HepG2 (cell line): ENCODE results near the gene ACOT13. TPM values are rescaled to one million over a fixed set of nuclear protein-coding genes. Genes with fewer than 3 reads are reported as not detected.

Source experiments
- BHLHE40 ChIP-seq: IDR thresholded peaks from 2 replicates; pipeline ENCODE4 v1.6.1; 2011; ENCODE audit warnings: low read length, improper control_type of control experiment
- HNRNPLL ChIP-seq: fragments of 200-400 bp; formaldehyde crosslinking; IDR thresholded peaks from 2 replicates; pipeline ENCODE4 v1.6.1; 2017; ENCODE audit warnings: mild to moderate bottlenecking, low read depth, low read length; ENCODE audit not compliant: poor library complexity, severe bottlenecking
- POLR2AphosphoS2 ChIP-seq: IDR thresholded peaks from 2 replicates; pipeline ENCODE4 v1.6.1; 2011; ENCODE audit warnings: low read depth, low read length, improper control_type of control experiment
- POLR2G ChIP-seq: fragments of 200-400 bp; formaldehyde crosslinking; IDR thresholded peaks from 2 replicates; pipeline ENCODE4 v1.6.1; 2018; ENCODE audit warnings: mild to moderate bottlenecking, low read depth, low read length, moderate library complexity
- RARA ChIP-seq: IDR thresholded peaks from 2 replicates; pipeline ENCODE4 v1.6.1; 2016; ENCODE audit warnings: missing genetic modification reagents, missing compliant biosample characterization
- RARG ChIP-seq: sonication (generic); formaldehyde crosslinking; IDR thresholded peaks from 2 replicates; pipeline ENCODE4 v1.4.0; 2020; ENCODE audit warnings: low read depth, mild to moderate bottlenecking, missing genetic modification reagents
- SPEN ChIP-seq: sonication (generic); formaldehyde crosslinking; IDR thresholded peaks from 2 replicates; pipeline ENCODE4 v1.5.1; 2020; ENCODE audit warnings: low read depth, mild to moderate bottlenecking, missing genetic modification reagents
- ZC3H13 ChIP-seq: sonication (generic); formaldehyde crosslinking; IDR thresholded peaks from 2 replicates; pipeline ENCODE4 v1.8.1; 2023; ENCODE audit warnings: mild to moderate bottlenecking, missing genetic modification reagents, moderate library complexity
- ZFP37 ChIP-seq: sonication (generic); formaldehyde crosslinking; IDR thresholded peaks from 2 replicates; pipeline ENCODE4 v1.4.0; 2020; ENCODE audit warnings: missing genetic modification reagents, borderline replicate concordance
- ZKSCAN1 ChIP-seq: fragments of 150-350 bp; IDR thresholded peaks from 2 replicates; pipeline ENCODE4 v1.6.1; 2014; ENCODE audit warnings: low read length
- ZNF136 ChIP-seq: sonication (generic); formaldehyde crosslinking; IDR thresholded peaks from 2 replicates; pipeline ENCODE4 v1.8.1; 2022; ENCODE audit warnings: low read depth, mild to moderate bottlenecking, moderate library complexity, missing genetic modification reagents
- ZNF570 ChIP-seq: sonication (generic); formaldehyde crosslinking; IDR thresholded peaks from 2 replicates; pipeline ENCODE4 v1.4.0; 2020; ENCODE audit warnings: mild to moderate bottlenecking, missing genetic modification reagents, borderline replicate concordance
- ZSCAN20 ChIP-seq: sonication (generic); formaldehyde crosslinking; IDR thresholded peaks from 2 replicates; pipeline ENCODE4 v1.4.0; 2020; ENCODE audit warnings: missing genetic modification reagents, mild to moderate bottlenecking, borderline replicate concordance
- polyA plus RNA-seq, 8 experiments: library from polyadenylated mRNA; depleted of rRNA in 3 of 8; stranded (reverse) in 7 of 8; unstranded in 1 of 8; fragments of >200 nt; fragmentation: Illumina TruSeq in 4 of 8; extraction: Trizol in 4 of 8; gene quantifications; 2 replicates each; pipeline versions ENCODE4 v1.2.1 to v1.2.3, GENCODE V29; 2011 to 2016; ENCODE audit warnings: low read depth in 4 of 8, missing spikeins in 1 of 8, mixed read lengths in 1 of 8; ENCODE audit not compliant: insufficient read depth in 1 of 8
- total RNA-seq, 5 experiments: library from RNA; depleted of rRNA; stranded (reverse); fragments of >200 nt; fragmentation: Illumina TruSeq; extraction: Trizol; gene quantifications; 2 replicates each; pipeline ENCODE4 v1.2.3, GENCODE V29; 2016; ENCODE audit warnings: low read depth in 1 of 5
- TF ChIP-seq, protein P1 (sequence below): sonication (generic); formaldehyde crosslinking; IDR thresholded peaks from 2 replicates; pipeline ENCODE4 v1.5.0; 2020; ENCODE audit warnings: mild to moderate bottlenecking, missing genetic modification reagents
- TF ChIP-seq, protein P2 (sequence below): sonication (generic); formaldehyde crosslinking; IDR thresholded peaks from 2 replicates; pipeline ENCODE4 v1.5.0; 2020; ENCODE audit warnings: missing genetic modification reagents
- TF ChIP-seq, protein P3 (sequence below): sonication (generic); formaldehyde crosslinking; conservative IDR thresholded peaks from 2 replicates; pipeline ENCODE4 v1.8.0; 2022; ENCODE audit warnings: missing genetic modification reagents
- TF ChIP-seq, protein P4 (sequence below): sonication (generic); formaldehyde crosslinking; IDR thresholded peaks from 2 replicates; pipeline ENCODE4 v1.4.0; 2020; ENCODE audit warnings: missing genetic modification reagents
- TF ChIP-seq, protein P5 (sequence below): sonication (generic); formaldehyde crosslinking; IDR thresholded peaks from 2 replicates; pipeline ENCODE4 v1.8.0; 2022; ENCODE audit warnings: mild to moderate bottlenecking, missing genetic modification reagents, moderate library complexity
- TF ChIP-seq, protein P6 (sequence below): sonication (generic); formaldehyde crosslinking; IDR thresholded peaks from 2 replicates; pipeline ENCODE4 v1.8.1; 2023; ENCODE audit warnings: missing genetic modification reagents, inconsistent platforms, borderline replicate concordance

ACOT13 gene
- total and polyA plus RNA-seq, 2 of the 13 experiments (the other 11 are each of a cell fraction or from before 2014, with no cell fraction given): 31.5 to 45.1 TPM

DNA sequence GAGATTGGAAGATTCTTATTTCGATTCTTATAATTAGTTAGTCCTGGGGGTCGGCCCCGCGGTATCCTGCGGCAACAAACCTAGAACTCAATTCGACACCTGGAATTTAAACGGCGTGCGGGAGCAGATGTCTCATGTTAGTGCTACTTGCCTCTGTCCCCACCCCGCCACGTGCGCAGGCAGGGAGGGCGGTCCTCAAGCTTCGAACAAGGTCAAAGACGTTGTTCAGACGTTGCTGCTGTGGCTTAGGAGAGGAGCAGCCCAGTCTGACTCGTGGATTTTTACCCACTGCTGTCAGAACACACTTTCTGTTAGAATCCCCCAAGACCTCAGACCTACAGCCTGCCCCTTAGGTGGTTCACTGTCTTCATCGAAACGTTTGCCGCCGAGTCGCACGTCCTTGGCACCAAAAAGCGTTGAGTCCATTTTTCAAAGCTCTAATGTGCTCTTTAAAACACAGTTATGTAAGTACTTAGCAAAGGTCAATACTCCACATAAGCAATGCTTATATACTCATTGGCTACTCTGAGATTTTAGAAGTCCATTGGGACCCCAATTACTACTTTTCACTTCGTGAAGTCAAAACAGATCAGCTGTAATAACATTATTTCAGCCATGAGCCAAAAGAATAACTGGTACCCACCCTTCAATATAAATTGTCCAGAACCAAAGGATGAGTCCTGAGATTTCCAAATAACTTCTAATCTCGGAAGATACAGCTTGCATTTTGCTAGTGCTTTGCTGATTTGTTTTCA lies 54.8 kb downstream of the ACOT13 start (continued):
- TF ChIP-seq, protein P1, sequence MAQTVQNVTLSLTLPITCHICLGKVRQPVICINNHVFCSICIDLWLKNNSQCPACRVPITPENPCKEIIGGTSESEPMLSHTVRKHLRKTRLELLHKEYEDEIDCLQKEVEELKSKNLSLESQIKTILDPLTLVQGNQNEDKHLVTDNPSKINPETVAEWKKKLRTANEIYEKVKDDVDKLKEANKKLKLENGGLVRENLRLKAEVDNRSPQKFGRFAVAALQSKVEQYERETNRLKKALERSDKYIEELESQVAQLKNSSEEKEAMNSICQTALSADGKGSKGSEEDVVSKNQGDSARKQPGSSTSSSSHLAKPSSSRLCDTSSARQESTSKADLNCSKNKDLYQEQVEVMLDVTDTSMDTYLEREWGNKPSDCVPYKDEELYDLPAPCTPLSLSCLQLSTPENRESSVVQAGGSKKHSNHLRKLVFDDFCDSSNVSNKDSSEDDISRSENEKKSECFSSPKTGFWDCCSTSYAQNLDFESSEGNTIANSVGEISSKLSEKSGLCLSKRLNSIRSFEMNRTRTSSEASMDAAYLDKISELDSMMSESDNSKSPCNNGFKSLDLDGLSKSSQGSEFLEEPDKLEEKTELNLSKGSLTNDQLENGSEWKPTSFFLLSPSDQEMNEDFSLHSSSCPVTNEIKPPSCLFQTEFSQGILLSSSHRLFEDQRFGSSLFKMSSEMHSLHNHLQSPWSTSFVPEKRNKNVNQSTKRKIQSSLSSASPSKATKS: no peak
- TF ChIP-seq ZSCAN20 (CRISPR knock-in tag) (no peak), RARG (no peak), POLR2G (peak; percentile 97), POLR2AphosphoS2 (peak; percentile 45; the same call in 1 of the 2 replicates), RARA (CRISPR knock-in tag) (peak; percentile 38; the same call in 1 of the 2 replicates), SPEN (CRISPR knock-in tag) (peak; percentile 26; the same call in 1 of the 2 replicates), ZC3H13 (CRISPR knock-in tag) (peak; percentile 75), BHLHE40 (peak; percentile 92), ZKSCAN1 (no peak), ZNF136 (CRISPR knock-in tag) (peak; percentile 9; the same call in 1 of the 2 replicates), ZNF570 (CRISPR knock-in tag) (no peak), ZFP37 (CRISPR knock-in tag) (peak; percentile 67; the same call in 1 of the 2 replicates), HNRNPLL (peak; percentile 73)
- TF ChIP-seq, protein P2, sequence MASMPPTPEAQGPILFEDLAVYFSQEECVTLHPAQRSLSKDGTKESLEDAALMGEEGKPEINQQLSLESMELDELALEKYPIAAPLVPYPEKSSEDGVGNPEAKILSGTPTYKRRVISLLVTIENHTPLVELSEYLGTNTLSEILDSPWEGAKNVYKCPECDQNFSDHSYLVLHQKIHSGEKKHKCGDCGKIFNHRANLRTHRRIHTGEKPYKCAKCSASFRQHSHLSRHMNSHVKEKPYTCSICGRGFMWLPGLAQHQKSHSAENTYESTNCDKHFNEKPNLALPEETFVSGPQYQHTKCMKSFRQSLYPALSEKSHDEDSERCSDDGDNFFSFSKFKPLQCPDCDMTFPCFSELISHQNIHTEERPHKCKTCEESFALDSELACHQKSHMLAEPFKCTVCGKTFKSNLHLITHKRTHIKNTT: no peak
- TF ChIP-seq, protein P3, sequence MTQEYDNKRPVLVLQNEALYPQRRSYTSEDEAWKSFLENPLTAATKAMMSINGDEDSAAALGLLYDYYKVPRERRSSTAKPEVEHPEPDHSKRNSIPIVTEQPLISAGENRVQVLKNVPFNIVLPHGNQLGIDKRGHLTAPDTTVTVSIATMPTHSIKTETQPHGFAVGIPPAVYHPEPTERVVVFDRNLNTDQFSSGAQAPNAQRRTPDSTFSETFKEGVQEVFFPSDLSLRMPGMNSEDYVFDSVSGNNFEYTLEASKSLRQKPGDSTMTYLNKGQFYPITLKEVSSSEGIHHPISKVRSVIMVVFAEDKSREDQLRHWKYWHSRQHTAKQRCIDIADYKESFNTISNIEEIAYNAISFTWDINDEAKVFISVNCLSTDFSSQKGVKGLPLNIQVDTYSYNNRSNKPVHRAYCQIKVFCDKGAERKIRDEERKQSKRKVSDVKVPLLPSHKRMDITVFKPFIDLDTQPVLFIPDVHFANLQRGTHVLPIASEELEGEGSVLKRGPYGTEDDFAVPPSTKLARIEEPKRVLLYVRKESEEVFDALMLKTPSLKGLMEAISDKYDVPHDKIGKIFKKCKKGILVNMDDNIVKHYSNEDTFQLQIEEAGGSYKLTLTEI (CRISPR knock-in tag): no peak
- TF ChIP-seq, protein P4, sequence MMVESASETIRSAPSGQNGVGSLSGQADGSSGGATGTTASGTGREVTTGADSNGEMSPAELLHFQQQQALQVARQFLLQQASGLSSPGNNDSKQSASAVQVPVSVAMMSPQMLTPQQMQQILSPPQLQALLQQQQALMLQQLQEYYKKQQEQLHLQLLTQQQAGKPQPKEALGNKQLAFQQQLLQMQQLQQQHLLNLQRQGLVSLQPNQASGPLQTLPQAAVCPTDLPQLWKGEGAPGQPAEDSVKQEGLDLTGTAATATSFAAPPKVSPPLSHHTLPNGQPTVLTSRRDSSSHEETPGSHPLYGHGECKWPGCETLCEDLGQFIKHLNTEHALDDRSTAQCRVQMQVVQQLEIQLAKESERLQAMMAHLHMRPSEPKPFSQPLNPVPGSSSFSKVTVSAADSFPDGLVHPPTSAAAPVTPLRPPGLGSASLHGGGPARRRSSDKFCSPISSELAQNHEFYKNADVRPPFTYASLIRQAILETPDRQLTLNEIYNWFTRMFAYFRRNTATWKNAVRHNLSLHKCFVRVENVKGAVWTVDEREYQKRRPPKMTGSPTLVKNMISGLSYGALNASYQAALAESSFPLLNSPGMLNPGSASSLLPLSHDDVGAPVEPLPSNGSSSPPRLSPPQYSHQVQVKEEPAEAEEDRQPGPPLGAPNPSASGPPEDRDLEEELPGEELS (CRISPR knock-in tag): peak; percentile 49; the same call in 1 of the 2 replicates
- TF ChIP-seq, protein P5, sequence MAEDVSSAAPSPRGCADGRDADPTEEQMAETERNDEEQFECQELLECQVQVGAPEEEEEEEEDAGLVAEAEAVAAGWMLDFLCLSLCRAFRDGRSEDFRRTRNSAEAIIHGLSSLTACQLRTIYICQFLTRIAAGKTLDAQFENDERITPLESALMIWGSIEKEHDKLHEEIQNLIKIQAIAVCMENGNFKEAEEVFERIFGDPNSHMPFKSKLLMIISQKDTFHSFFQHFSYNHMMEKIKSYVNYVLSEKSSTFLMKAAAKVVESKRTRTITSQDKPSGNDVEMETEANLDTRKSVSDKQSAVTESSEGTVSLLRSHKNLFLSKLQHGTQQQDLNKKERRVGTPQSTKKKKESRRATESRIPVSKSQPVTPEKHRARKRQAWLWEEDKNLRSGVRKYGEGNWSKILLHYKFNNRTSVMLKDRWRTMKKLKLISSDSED (CRISPR knock-in tag): no peak
- TF ChIP-seq, protein P6, sequence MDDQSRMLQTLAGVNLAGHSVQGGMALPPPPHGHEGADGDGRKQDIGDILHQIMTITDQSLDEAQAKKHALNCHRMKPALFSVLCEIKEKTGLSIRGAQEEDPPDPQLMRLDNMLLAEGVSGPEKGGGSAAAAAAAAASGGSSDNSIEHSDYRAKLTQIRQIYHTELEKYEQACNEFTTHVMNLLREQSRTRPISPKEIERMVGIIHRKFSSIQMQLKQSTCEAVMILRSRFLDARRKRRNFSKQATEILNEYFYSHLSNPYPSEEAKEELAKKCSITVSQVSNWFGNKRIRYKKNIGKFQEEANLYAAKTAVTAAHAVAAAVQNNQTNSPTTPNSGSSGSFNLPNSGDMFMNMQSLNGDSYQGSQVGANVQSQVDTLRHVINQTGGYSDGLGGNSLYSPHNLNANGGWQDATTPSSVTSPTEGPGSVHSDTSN (CRISPR knock-in tag): peak; percentile 66; the same call in 1 of the 2 replicates
